ENCODE results near the gene PGAP3. TPM values are rescaled to one million over a fixed set of nuclear protein-coding genes. Genes with fewer than 3 reads are reported as not detected.

Gene PGAP3
- total RNA-seq, 2 experiments from 2014 or later = 11.8 to 11.9 TPM

DNA sequence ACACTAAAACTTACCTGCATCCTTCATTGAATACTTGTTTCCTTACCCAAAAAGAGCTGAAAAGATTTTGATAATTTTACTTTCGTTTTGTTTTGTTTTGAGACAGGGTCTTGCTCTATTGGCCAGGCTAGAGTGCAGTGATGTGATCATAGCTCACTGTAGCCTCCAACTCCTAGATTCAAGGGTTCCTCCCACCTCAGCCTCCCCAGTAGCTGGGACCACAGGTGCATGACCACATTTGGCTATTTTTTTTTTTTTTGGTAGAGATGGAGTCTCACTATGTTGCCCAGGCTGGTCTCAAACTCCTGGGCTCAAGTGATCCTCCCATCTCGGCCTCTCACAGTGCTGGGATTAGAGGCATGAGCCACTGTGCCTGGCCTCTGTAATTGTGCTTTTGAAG, 32.8 kb downstream of the PGAP3 start:
- Mint-ChIP-seq H3K9me3 (no peaks in the 10 kb centered on the region), H3K36me3 (ENCODE audit: low read depth) (peaks cover 10% of the 10 kb centered on the region), H3K4me3 (no peak overlapping the region), H3K27me3 (ENCODE audit: low read depth) (no peaks in the 10 kb centered on the region), H3K27ac (peak overlapping the region; percentile 26), H3K4me1 (ENCODE audit: low read depth) (peaks cover 54% of the 10 kb centered on the region)
- CTCF ChIA-PET = interaction anchor here (0.6 to 6.0 kb wide), 19 partner anchors 11 to 298 kb away, joined by 3 to 44 read pairs (median 6); partner anchors contain the start of genes MIEN1, PGAP3, PNMT and STARD3
- no peak for DNase-seq
- intact Hi-C loops (cut with micrococcal nuclease) = no loop called here

GRCh38 chr17:39653662-39654331, 34.1 kb downstream of the PGAP3 start:
- no peak overlapping the region for H3K4me3 Mint-ChIP-seq
- no peaks in the 10 kb centered on the region for H3K27me3 Mint-ChIP-seq (ENCODE audit: low read depth)
- DNase-seq = peak; percentile 92
- peaks cover 47% of the 10 kb centered on the region for H3K4me1 Mint-ChIP-seq (ENCODE audit: low read depth)
- no peak overlapping the region for H3K27ac Mint-ChIP-seq
- intact Hi-C loops (cut with micrococcal nuclease) = loop anchor here (1.0 kb wide), 1 partner anchor 31 kb away; no protein-coding TSS in a partner anchor
- H3K9me3 Mint-ChIP-seq = no peaks in the 10 kb centered on the region
- CTCF ChIA-PET = interaction anchor here (0.6 to 6.0 kb wide), 23 partner anchors 12 to 422 kb away, joined by 3 to 44 read pairs (median 6); partner anchors contain the start of genes MIEN1, STARD3 and TCAP
- H3K36me3 Mint-ChIP-seq (ENCODE audit: low read depth) = peaks cover 7% of the 10 kb centered on the region

DNA sequence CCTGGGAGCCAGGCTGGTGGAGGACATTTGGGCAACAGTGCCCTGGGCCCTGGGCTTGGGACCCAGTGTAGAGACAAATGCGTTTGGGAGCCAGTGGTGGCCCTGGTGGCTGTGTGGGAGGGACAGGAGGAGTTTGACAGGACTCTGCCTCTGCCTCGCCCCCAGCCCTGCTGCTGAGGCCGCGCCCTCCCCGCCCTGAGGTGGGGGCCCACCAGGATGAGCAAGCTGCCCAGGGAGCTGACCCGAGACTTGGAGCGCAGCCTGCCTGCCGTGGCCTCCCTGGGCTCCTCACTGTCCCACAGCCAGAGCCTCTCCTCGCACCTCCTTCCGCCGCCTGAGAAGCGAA, 34.6 kb downstream of the PGAP3 start:
- Mint-ChIP-seq H3K4me3 (no peak overlapping the region), H3K36me3 (ENCODE audit: low read depth) (peaks cover 7% of the 10 kb centered on the region), H3K4me1 (ENCODE audit: low read depth) (peaks cover 44% of the 10 kb centered on the region), H3K9me3 (no peaks in the 10 kb centered on the region), H3K27me3 (ENCODE audit: low read depth) (no peaks in the 10 kb centered on the region), H3K27ac (no peak overlapping the region)
- CTCF ChIA-PET = interaction anchor here (0.6 to 6.0 kb wide), 17 partner anchors 11 to 423 kb away, joined by 3 to 44 read pairs (median 6); partner anchors contain the start of genes MIEN1, STARD3 and TCAP
- no peak for DNase-seq
- intact Hi-C loops (cut with micrococcal nuclease) = no loop called here

GRCh38 chr17:39652587-39653315, 35.1 kb downstream of the PGAP3 start:
- DNase-seq = no peak
- no peak overlapping the region for H3K27ac Mint-ChIP-seq
- H3K36me3 Mint-ChIP-seq (ENCODE audit: low read depth) = peaks cover 7% of the 10 kb centered on the region
- H3K9me3 Mint-ChIP-seq = no peaks in the 10 kb centered on the region
- H3K4me1 Mint-ChIP-seq (ENCODE audit: low read depth) = peaks cover 39% of the 10 kb centered on the region
- H3K27me3 Mint-ChIP-seq (ENCODE audit: low read depth) = no peaks in the 10 kb centered on the region
- no peak overlapping the region for H3K4me3 Mint-ChIP-seq
- intact Hi-C loops (cut with micrococcal nuclease) = no loop called here
- CTCF ChIA-PET = interaction anchor here (0.5 to 6.0 kb wide), 11 partner anchors 11 to 1342 kb away, joined by 3 to 44 read pairs (median 6); partner anchors contain the start of genes MIEN1 and STARD3

DNA sequence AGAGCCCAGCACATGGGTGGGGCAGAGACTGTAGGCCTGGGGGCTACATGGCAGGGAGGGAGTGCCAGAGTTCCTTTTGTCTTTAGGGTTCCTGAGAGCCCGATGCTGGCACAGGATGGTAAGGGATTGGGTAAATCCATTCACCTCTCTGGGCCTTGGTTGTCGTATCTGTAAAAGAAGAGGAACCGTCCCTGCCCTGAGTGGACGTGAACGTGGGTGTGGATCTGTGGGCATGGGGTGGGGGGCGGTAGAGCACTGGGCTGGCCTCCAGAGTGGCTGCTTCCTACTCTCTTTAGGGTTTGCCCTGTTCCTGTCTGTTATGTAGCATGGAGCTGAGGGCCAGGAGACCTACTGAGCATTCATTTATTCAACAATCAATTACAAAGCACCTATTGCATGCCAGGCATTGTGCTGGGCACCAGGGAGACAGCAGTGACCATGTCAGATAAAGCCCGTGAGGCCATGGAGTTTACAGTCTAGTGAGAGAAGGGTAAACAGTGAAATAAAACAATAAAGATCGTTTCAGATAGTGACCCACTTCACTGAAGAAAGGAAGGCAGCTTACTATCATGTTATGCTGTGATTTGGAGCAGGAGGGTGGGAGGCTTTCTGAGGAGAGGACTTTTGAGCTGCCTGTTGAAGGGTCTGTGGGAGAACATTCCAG, 35.8 kb downstream of the PGAP3 start:
- Mint-ChIP-seq H3K4me1 (ENCODE audit: low read depth) (peaks cover 37% of the 10 kb centered on the region), H3K9me3 (no peaks in the 10 kb centered on the region), H3K27me3 (ENCODE audit: low read depth) (no peaks in the 10 kb centered on the region), H3K4me3 (no peak overlapping the region), H3K27ac (no peak overlapping the region), H3K36me3 (ENCODE audit: low read depth) (peaks cover 7% of the 10 kb centered on the region)
- CTCF ChIA-PET = interaction anchor here (0.7 to 6.0 kb wide), 6 partner anchors 10 to 78 kb away, joined by 3 to 44 read pairs (median 10); partner anchors contain the start of genes MIEN1 and PNMT
- DNase-seq = no peak
- intact Hi-C loops (cut with micrococcal nuclease) = no loop called here

GRCh38 chr17:39650121-39650579, 37.7 kb downstream of the PGAP3 start:
- peaks cover 36% of the 10 kb centered on the region for H3K4me1 Mint-ChIP-seq (ENCODE audit: low read depth)
- no peaks in the 10 kb centered on the region for H3K9me3 Mint-ChIP-seq
- intact Hi-C loops (cut with micrococcal nuclease) = no loop called here
- H3K36me3 Mint-ChIP-seq (ENCODE audit: low read depth) = peaks cover 2% of the 10 kb centered on the region
- CTCF ChIA-PET = interaction anchor here (0.6 to 6.0 kb wide), 4 partner anchors 9 to 194 kb away, joined by 4 to 44 read pairs (median 4); no protein-coding TSS in a partner anchor
- no peak overlapping the region for H3K4me3 Mint-ChIP-seq
- no peaks in the 10 kb centered on the region for H3K27me3 Mint-ChIP-seq (ENCODE audit: low read depth)
- H3K27ac Mint-ChIP-seq = no peak overlapping the region
- no peak for DNase-seq

GRCh38 chr17:39648616-39649366, 39.1 kb downstream of the PGAP3 start:
- Mint-ChIP-seq H3K4me3 (no peak overlapping the region), H3K36me3 (ENCODE audit: low read depth) (peaks cover 2% of the 10 kb centered on the region), H3K27me3 (ENCODE audit: low read depth) (no peaks in the 10 kb centered on the region), H3K9me3 (no peaks in the 10 kb centered on the region), H3K4me1 (ENCODE audit: low read depth) (peaks cover 35% of the 10 kb centered on the region), H3K27ac (no peak overlapping the region)
- DNase-seq = no peak
- intact Hi-C loops (cut with micrococcal nuclease) = no loop called here
- CTCF ChIA-PET = interaction anchor here (0.7 to 1.0 kb wide), 2 partner anchors 14 to 25 kb away, joined by 3 read pairs; no protein-coding TSS in a partner anchor

- no peak overlapping the region for H3K4me3 Mint-ChIP-seq
- H3K36me3 Mint-ChIP-seq (ENCODE audit: low read depth) = peaks cover 2% of the 10 kb centered on the region
- CTCF ChIA-PET = interaction anchor here (1.0 to 2.1 kb wide), 2 partner anchors 22 to 25 kb away, joined by 5 to 6 read pairs; partner anchors contain the start of gene PNMT
- peaks cover 42% of the 10 kb centered on the region for H3K4me1 Mint-ChIP-seq (ENCODE audit: low read depth)
- intact Hi-C loops (cut with micrococcal nuclease) = no loop called here
- no peak for DNase-seq
- no peaks in the 10 kb centered on the region for H3K9me3 Mint-ChIP-seq
- no peaks in the 10 kb centered on the region for H3K27me3 Mint-ChIP-seq (ENCODE audit: low read depth)
- H3K27ac Mint-ChIP-seq = no peak overlapping the region
Observed at GRCh38 chr17:39647256-39647655, 40.6 kb downstream of the PGAP3 start.

GRCh38 chr17:39643271-39643670, 44.6 kb downstream of the PGAP3 start:
- CTCF ChIA-PET = interaction anchor here (0.5 to 7.2 kb wide), 5 partner anchors 8 to 567 kb away, joined by 3 to 44 read pairs (median 5); no protein-coding TSS in a partner anchor
- no peak for DNase-seq
- intact Hi-C loops (cut with micrococcal nuclease) = no loop called here
- H3K4me1 Mint-ChIP-seq (ENCODE audit: low read depth) = peaks cover 61% of the 10 kb centered on the region
- no peak overlapping the region for H3K4me3 Mint-ChIP-seq
- H3K27me3 Mint-ChIP-seq (ENCODE audit: low read depth) = no peaks in the 10 kb centered on the region
- no peak overlapping the region for H3K27ac Mint-ChIP-seq
- H3K36me3 Mint-ChIP-seq (ENCODE audit: low read depth) = no peaks in the 10 kb centered on the region
- H3K9me3 Mint-ChIP-seq = no peaks in the 10 kb centered on the region

DNA sequence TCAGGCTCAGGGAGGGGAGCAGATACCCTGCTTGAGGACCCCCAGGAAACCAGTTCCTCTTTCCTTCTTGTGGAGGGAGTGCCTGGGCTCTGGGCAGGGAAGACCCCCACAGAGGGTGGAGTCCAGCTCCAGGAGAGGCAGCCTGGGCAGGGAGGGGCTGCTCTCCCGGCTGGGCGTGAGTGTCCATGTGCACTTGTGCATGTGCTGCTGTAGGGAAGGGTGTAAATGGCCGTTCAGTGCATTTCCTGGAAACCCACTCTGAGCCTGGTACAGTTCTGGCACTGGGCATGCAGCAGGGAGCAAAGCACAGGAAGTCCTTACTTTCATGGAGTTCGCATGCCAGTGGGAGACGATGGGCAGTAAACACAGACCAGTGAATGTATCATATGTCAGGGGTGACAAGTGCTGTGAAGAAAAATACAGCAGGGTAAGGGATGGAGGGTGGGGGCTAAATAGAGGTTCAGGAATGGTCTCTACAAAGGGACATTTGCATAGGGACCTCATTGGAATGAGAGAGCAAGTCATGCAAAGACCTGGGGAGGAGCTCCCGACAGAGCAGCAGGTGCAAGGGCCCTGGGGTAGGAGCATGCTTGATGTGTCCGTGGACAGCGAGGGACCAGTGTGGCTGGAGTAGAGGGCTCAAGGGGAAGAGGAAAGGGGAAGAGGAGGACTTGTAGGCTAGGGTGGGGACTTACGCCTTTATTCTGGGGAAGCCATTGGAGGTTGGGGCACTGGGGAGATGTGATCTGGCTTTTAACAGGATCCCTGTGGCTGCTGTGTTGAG, 45.4 kb downstream of the PGAP3 start:
- no peak overlapping the region for H3K4me3 Mint-ChIP-seq
- H3K4me1 Mint-ChIP-seq (ENCODE audit: low read depth) = peaks cover 68% of the 10 kb centered on the region
- intact Hi-C loops (cut with micrococcal nuclease) = no loop called here

DNA sequence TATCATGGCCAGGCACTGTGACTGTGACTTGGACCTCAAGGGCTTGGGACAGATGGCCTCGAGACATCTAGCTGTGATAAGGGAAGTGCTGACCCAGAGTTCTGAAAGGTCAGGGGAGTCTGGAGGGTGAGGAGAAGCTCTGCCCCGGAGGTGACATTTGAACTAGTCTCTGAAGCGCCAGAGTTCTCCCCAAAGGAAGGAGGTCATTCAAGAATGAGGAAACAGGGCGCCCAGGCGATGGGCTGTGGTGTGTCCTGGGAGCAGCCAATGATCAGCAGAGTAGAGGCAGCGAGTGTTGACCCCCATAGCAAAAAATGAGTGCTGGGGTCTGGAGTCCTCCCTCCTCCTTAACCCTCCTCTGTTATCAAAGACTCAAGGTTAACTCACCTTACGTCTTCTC, 46.0 kb downstream of the PGAP3 start:
- no peak for DNase-seq
- intact Hi-C loops (cut with micrococcal nuclease) = no loop called here
- no peaks in the 10 kb centered on the region for H3K9me3 Mint-ChIP-seq
- H3K27me3 Mint-ChIP-seq (ENCODE audit: low read depth) = no peaks in the 10 kb centered on the region
- H3K4me3 Mint-ChIP-seq = no peak overlapping the region
- H3K27ac Mint-ChIP-seq = no peak overlapping the region
- H3K4me1 Mint-ChIP-seq (ENCODE audit: low read depth) = peaks cover 68% of the 10 kb centered on the region
- CTCF ChIA-PET = interaction anchor here (0.8 to 11.7 kb wide), 4 partner anchors 9 to 20 kb away, joined by 3 to 213 read pairs (median 24); no protein-coding TSS in a partner anchor
- no peaks in the 10 kb centered on the region for H3K36me3 Mint-ChIP-seq (ENCODE audit: low read depth)

More for the DNA sequence above, 45.4 kb downstream of the PGAP3 start:
- no peaks in the 10 kb centered on the region for H3K36me3 Mint-ChIP-seq (ENCODE audit: low read depth)
- no peak for DNase-seq
- CTCF ChIA-PET = interaction anchor here (0.8 to 11.7 kb wide), 5 partner anchors 8 to 21 kb away, joined by 3 to 213 read pairs (median 8); no protein-coding TSS in a partner anchor
- H3K9me3 Mint-ChIP-seq = no peaks in the 10 kb centered on the region
- H3K27ac Mint-ChIP-seq = no peak overlapping the region
- H3K27me3 Mint-ChIP-seq (ENCODE audit: low read depth) = no peaks in the 10 kb centered on the region
